ENCODE data around the gene HOXC10.

Gene HOXC10

GRCh38 chr12:53940443-53941014 is 44.4 kb upstream of the HOXC10 start:
- no peak overlapping the region for H3K27ac ChIP-seq
- no peak for TF ChIP-seq CTCF (conservative IDR thresholded peaks at IDR 0.05)

GRCh38 chr12:53941187-53941586 is 43.8 kb upstream of the HOXC10 start:
- TF ChIP-seq CTCF (conservative IDR thresholded peaks at IDR 0.05) = no peak
- H3K27ac ChIP-seq = no peak overlapping the region

- H3K27ac ChIP-seq = no peak overlapping the region
- TF ChIP-seq CTCF (conservative IDR thresholded peaks at IDR 0.05) = no peak
Observed at GRCh38 chr12:53941750-53942149, 43.2 kb upstream of the HOXC10 start.

- H3K27ac ChIP-seq = no peak overlapping the region
- TF ChIP-seq CTCF (conservative IDR thresholded peaks at IDR 0.05) = no peak
Observed at GRCh38 chr12:53942467-53942997, 42.4 kb upstream of the HOXC10 start.

GRCh38 chr12:53944209-53944608 is 40.7 kb upstream of the HOXC10 start:
- TF ChIP-seq CTCF (conservative IDR thresholded peaks at IDR 0.05) = no peak

GRCh38 chr12:53944907-53945847 is 39.8 kb upstream of the HOXC10 start:
- H3K27ac ChIP-seq = no peak overlapping the region
- TF ChIP-seq CTCF (conservative IDR thresholded peaks at IDR 0.05) = no peak

More at GRCh38 chr12:53944209-53944608, 40.7 kb upstream of the HOXC10 start:
- H3K27ac ChIP-seq = no peak overlapping the region

GRCh38 chr12:53947743-53948142 is 37.2 kb upstream of the HOXC10 start:
- no peak overlapping the region for H3K27ac ChIP-seq
- TF ChIP-seq CTCF (conservative IDR thresholded peaks at IDR 0.05) = no peak
